Breast epithelium (tissue), 3 donors: ENCODE data around the gene CTNNA3.

Source experiments
- CTCF ChIP-seq, 3 donors: fragments of 450-650 bp; IDR thresholded peaks; one replicate each; pipeline ENCODE4 v1.5.1; 2016 to 2017; ENCODE audit warnings: antibody characterized with exemption in 3 of 3, mild to moderate bottlenecking in 3 of 3, moderate library complexity in 3 of 3
- POLR2A ChIP-seq: fragments of 450-650 bp; IDR thresholded peaks from one replicate; pipeline ENCODE4 v1.6.1; 2016; ENCODE audit warnings: antibody characterized with exemption, mild to moderate bottlenecking, moderate library complexity

GRCh38 chr10:66778351-66778750 lies 917.6 kb downstream of the CTNNA3 start:
- TF ChIP-seq POLR2A (no peak), CTCF (IDR thresholded peaks at IDR 0.05) (no peak)
